OCI-M1 (cell line): ENCODE results near the gene HABP4.
A peak's percentile ranks its signal among the peaks of the same experiment; 100 is the strongest.

ENCODE experiments used
- DNase-seq: peaks from one replicate; lab custom pipeline; 2025; lab: John Stamatoyannopoulos, UW

HABP4 gene

DNA sequence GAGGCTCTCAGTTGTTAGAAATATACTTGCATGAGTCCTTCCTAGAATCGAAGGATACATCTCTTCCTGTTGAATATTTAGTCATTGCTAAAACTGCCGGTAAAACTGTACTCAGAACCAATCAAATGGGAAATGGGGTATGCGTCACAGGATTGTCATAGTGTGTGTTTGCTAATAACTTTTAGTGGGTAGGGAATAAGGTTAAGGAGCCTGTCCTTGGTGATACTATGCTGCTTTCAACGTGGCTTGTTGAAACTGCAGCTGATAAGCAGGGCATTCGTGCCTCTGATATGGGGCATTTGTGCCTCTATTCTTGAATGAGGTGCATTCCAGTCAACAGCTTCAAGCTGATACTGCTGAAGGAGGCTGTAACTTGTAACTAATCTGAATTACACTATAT lies 26.6 kb downstream of the HABP4 start:
- no peak for DNase-seq

DNA sequence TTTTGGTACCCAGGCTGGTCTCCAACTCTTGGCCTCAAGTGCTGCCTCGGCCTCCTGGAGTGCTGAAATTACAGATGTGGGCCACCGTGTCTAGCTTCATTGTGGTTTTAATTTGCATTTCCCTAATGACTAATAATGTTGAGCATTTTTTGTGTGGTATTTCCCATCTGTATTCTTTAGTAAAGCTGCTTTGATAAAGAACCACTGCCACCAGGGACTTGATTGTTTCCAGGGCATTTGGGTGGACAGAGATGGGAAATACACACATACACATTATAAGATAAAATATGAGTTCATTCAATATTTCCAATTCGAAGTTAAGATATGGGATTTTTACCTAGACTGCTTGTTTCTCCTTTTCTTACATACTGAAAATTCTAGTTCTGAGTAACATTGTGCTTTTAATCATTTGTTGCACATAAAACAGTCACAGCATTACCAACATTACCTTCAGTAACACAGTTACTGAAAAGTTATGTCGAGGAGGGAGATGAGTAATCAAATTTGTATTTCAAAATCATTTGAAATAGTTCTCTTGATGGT lies 28.9 kb downstream of the HABP4 start:
- DNase-seq, result no peak

DNA sequence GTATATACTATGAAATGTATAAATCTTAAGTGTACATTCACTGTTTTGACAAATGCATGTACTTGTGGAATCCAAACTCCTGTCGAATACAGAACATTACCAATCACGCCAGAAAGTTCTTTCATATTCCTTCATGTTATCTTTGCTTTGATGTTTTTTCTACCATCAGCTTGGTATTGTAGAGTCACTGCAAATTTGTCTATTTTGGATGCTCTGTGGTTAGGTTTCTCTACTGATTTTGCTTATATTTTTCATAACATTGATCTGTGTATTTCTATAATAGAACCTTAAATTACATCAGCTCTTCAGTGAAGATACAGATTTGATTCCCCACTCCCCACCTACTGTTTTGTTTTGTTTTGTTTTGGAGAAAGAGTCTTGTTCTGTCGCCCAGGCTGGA lies 30.8 kb downstream of the HABP4 start:
- no peak for DNase-seq

DNA sequence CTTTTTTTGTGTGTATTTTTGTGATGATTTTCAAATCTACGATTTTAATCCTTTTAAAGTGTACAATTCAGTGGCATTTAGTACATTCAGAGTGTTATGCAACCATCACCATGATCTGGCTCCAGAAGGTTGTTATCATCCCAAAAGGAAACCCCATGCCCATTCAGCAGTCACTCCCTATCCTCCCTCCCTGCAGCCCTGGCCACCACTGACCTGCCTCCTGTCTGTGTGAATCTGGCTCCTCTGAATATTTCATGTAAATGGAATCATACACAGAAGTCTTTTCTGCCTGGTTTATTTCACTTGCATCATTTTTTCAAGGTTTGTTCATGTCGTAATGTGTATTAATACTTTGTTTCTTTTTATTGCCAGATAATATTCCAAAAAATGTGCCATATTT lies 32.5 kb downstream of the HABP4 start:
- DNase-seq, result no peak

DNA sequence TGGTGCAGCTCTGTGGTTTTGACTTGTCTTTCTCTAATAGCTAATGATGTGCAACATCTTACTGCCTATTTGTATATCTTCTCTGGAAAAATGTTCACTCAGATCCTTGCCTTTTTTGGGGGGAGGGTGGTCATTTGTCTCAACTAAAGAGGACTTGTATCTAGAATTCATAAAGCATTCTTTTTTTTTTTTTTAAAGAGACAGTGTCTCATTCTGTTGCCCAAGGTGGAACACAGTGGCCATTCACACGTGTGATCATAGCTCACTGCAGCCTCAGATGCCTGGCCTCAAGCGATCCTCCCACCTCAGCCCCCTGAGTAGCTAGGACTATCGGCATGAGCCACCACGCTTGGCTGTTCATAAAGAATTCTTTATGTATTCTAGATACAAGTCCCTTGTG lies 33.2 kb downstream of the HABP4 start:
- no peak for DNase-seq

DNA sequence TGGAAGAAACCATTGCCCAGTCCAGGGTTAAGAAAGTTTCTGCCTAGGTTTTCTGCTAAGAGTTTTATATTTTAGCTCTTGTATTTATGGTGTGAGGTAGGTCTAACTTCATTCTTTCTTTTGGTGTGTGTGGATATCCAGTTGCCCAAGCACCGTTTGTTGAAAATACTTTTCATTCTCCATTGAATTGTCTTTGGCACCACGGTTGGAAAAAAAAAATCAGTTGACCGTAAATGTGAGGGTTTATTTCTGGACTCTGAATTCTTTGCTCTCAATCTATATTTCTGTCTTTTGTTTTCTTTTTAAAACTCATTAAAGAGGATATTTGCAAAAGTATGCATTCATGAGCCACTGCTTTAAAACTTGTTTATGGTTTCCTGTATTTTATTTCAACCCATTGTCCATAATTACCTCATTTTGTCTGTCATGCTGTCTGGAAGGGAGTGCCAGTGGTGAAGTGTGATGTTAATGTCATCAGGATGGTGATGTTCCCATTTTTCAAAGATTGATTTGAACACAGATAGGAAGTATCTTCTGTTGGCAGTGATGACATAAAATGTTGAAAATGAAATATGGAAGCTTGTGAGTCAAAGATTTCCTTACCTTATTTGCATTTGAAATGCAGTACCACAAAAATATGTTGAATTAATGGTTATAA lies 33.9 kb downstream of the HABP4 start:
- no peak for DNase-seq

DNA sequence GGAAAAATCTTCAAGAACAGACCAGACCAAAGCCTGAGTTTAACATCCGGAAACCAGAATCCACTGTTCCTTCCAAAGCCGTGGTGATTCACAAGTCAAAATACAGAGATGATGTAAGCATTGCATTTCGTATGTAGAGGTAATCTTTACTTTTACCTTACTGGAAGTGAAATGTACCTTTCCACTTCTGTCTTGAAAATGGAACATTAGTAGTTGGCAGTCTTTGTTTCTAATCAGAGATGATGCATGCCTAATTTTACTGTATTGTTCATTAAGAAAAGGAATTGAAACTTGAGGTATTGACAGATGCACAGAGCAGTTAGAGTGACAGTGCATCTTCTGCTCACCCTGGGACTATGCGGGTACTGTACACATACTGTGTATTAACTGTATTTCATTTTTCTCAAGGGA lies 34.6 kb downstream of the HABP4 start:
- no peak for DNase-seq

DNA sequence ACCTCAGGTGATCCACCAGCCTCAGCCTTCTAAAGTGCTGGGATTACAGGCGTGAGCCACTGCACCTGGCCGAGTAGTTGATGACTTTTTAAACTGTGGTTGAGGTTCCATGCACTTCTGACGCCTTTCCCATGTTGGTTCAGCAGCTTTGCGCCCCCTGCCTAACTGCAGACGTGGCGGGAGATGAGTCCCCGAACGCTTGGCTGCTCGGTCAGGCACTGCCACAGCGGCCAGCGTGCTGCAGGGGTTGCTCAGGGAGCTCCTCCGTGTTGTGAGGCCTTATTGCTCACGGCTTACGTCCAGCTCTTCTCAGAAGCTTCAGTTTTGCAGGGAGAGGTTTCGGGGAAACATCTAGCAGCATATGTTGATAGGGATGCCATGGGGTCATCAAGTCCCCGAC lies 35.3 kb downstream of the HABP4 start:
- DNase-seq, result no peak

DNA sequence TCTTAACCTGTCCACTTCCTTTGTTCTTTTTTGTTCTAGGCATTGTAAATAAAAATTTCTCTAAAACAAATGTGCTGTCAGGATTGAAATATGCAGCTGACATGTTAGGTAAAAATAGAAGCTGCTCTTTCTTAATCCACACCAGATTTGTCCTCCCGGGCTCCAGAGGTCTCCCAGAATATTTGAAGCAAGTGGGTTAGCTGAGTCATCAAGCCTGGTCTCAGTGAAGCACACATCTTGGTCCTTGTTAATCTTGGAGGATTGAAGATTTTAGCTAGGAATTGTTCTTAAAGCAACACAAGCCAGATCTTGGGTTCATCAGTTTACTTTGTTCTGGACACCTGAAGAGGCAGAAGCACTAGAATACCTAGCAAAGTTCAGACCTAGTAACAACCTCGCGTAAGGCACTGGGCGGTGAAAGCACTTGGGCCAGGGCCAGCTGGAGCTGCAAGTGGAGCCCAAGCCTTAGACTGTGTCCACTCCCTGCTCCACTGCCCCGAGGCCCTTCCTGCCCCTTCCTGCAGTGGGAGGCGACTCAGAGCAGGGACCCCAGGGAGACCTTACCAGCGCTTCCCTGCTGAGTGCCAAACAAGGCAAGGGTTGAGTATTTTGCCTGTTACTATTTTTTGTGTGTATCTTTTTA lies 36.5 kb downstream of the HABP4 start:
- DNase-seq, result no peak

DNA sequence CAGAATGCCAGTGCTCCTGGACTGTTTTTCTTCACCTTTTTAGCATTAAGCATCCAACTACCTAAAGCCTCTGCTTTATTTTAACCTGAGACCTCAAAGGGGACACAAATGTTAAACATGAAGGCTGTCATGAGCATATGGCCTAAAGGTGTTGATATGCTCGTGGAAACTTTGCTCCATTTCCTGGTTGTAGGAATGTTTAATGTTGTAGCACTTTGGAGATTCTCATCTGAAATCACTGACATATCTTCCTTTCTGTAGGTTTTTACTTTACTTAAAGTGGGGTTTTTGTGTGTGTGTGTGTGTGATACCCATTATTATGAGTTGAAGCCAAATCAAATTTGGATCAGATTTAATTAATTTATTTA lies 37.0 kb downstream of the HABP4 start:
- DNase-seq, result no peak

DNA sequence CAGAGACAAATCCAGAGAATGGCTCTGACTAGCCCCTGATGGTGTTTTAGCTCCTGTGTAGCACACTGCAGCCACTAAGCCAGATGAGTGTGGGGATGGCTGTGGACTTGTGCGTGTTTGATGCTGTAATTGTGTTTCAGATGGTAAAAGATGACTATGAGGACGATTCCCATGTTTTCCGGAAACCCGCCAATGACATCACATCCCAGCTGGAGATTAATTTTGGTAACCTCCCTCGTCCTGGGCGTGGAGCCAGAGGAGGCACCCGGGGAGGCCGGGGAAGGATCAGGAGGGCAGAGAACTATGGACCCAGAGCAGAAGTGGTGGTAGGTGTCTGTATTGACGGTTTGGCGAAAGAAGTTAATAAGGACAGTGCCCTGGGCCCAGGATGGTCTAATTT lies 38.0 kb downstream of the HABP4 start:
- DNase-seq, result no peak

DNA sequence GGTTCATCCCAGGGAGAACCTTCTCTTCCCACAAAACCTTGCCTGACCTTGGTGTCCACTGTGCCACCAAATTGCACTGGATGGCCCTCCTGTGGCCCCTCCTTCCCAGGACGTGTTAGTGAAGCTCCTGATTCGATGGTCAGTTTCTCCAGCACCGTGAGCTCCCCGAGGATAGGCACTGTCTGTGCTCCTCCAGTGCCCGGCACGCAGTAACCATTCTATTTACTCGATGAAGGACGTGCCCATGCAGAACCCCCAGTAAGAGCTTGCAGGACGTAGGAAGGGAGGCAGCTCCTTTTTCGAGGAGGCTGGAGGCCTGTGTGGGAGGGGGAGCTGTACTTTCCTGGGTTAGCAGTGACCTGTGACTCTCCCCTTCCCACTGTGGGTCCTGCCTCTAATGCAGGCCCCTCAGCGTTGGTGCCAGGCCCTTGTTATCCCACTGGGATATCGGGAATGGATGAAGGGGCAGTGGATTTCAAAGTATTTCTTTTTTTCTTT lies 39.6 kb downstream of the HABP4 start:
- DNase-seq, result no peak

DNA sequence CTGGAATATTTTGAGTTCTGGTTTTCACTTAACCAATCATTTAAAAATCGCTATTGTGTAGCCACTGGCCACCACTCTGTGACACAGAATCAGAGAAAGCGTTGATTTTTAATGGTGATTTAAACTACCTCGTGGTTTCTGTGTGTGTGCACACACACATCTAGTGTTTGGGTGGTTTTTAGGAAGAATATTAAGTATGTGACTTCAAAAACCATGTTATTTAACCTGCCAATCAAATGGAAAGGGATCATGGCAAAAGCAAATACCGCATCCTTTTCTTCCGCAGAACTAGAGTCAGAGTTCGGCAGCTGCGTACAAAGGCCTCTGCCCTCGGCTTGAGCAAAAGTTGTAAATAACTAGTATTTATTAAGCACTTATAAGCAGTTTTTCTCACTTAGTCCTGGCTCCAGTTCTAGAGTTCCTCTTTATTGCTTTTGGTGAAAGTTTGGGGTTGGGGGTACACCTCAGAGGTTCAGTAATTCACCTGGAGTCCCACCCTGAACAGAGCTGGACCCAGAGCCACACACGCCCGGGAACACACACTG lies 40.6 kb downstream of the HABP4 start:
- no peak for DNase-seq

DNA sequence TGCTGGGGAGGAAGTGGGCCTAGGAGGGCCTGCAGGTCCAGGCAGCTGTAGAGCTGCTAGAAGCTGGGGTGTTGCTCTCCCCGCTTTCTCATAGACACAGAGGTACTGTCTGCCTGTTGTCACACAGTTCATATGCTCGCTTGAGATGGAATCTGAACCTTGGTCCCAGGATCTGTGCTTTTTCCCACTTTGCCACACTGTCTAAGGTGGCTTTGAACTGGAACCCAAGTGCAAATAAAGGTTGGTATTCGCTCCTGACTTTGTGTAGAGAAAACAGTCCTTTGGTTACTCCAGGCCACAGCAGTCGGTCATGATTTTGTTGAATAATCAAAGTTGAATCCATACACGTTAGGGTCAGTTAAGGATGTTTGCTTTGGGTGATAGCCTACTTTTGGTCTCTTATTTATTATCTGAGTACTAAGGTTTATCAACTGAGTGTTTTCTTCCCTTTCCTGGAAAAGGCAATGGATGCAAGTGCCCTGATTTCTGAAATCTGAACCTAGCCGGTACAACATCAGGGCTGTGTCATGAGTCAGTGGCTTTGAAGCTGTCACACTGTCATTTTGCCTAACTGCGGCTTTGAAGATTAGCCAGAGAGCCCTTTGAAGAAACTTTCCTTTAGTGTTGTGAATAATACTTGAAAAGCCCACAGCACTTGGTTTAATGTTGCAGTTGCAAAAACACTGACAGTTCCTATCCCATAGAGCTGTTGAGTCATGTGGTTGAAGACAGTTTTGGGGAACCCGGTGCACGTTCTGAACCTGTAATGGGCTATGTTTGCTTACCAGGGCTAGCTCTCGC lies 41.3 kb downstream of the HABP4 start:
- DNase-seq, result peak; percentile 31

DNA sequence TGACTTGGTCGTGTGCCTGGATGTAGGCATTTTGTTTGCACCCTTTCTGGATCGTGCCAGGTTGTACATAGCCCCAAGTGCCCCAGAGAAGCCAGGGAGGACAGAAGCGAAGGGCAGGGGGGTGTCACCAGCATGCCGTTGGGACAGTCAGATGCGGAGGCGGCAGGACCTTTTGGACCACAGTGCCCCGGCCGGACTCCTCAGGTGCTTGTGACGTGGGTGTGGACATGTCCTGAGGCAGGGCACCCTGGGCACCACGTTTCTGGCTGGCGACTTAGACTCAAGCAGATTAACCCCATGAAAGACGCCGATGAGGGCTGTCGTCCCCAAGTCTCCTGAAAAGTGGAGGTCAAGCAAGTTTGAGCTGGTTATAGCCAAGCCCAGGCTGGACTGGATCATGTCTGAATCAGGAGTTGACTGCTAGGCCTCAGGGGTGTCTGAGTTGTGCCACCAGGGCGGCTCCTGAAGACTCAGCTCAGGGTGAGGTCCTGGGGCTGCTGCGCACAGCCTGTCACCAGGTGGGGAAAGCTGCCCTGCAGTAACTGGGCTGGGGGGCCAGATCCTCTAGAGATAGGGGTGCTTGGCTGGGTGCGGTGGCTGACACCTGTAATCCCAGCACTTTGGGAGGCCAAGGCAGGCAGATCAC lies 42.0 kb downstream of the HABP4 start:
- no peak for DNase-seq

DNA sequence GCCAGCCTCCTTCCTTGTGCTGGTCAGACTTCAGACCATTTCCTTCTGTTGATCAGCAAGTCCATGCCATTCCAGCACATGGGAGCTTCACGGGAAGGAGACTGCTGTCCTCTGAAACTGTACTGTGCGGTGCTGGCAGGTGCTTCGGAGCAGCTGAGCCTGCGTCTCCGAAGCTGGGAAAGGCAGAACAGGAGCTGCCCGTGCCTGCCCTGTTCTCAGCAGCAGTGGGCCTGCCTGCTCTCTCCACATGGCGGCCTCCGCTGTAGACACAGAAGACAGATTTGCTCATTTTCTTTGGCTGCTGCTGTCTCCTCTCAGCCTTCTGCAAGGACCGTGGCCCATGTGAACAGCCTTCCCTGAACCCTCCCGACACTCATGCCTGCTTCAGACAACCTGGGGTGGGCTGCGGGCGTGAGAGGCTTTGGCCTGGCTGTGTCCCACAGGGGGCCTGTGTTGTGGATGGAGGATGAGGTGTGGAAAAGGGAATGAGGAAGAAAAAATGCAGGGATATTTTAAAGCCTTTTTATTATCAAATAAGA lies 43.1 kb downstream of the HABP4 start:
- no peak for DNase-seq

DNA sequence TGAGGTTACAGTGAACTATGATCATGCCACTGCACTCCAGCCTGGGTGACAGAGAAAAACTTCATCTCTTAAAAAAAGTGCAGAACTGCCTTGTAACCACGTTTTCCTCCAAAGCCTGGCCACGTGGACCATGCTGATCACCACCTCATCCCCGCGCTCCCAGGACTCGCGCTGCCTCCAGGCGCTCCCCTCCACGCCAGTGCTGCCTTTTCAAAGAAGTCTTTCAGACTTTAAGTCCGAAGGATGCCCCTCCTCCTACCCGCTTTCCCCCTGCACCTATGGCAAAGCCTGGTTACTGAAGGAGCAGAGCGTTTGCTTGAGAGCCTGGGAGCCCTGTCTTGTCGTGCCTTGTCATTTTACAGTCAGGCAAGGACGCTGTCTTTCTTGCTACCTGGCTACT lies 43.8 kb downstream of the HABP4 start:
- DNase-seq, result no peak

DNA sequence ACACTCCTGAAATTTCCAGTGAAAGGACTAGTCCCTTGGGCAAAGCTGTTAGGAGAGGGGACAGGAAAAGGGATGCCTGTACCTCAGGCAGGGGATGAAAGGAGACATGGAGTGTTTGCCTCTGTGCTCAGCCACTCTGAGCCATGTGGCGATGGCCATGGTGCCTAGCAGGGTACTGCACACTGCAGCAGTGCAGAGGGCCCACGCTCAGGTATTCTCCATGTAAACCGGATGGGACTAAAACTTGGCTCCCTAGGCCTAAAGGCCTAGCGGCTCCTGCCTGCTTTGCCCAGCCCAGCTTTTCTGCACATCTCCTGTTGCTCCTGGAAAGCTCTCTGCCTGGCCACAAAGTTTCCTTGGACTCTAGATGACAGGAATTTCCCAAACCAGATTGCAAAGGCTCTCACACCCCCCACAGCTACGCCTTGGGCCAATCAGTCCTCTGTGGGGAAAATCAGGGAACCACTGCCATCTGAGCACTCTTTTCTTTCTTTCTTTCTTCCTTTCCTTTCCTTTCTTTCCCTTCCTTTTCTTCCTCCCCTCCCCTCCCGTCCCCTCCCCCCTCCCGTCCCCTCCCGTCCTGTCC lies 44.3 kb downstream of the HABP4 start:
- no peak for DNase-seq

DNA sequence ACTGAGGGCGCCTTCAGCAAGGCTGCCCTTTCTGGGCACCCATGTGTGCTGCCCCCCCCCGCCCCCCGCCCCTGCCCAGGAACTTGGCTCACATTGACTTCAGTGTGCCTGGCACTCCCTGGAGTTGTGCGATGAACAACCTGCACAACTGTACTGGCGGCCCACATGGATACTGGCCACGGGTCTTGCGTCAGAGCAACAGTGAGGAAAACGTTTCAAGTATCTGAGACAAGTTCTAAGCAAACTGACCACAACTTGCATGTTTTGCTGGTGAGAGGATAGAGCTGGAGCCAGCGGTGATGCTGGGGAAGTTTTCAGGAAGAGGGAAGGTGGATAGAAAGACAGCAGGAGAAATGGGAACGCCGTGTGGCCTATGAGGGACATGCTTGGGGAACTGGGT lies 45.4 kb downstream of the HABP4 start:
- no peak for DNase-seq

DNA sequence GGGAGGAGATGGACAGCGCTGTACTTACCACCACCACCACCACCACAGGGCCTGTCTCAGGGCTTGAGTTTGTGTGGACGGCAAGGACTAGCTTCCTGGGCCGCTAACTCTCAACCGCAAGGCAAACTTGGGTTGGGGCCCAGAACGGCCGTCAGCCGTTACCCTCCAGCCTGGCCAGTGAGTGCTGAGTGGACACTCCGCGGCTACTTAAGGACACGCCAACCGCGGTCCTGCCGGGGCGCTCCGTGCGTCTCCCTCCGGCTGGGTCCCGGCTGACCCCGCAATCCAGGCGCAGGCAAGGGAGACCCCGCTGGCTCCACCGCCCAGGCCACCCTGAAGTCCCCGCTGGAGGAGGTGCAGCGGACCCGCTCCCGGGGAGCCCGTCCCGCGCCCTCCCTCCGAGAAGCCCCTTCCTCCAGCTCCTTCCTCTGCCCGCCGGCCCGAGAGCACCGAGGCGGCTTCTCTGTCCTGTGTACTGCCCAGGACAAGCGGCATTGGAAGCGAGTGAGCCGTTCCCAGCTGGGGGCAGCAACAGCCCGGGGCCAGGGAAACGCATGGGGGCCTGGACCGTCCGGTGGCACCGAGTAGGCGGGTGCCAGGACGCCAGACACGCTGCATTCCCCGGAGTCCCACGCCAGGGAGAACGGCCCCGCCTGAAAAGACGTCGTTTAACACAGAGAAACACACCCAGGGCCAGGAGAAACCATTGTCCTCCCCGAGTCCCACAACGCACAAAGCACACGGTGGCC lies 46.6 kb downstream of the HABP4 start:
- no peak for DNase-seq

DNA sequence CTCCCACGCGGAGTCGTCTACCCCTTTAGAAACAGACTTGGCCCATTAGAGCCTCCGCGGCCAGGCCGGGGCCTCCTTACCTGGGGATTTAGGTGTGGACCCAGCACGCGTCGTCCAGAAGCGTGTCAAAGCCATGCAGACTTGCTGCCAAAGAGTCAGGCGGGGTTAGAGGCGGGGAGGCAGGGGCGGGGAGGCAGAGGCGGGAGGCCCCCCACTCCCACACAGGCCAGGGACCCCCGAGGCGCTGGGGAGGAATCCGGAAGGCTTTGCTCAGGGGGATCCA lies 47.1 kb downstream of the HABP4 start:
- no peak for DNase-seq
